ENCODE data around the gene CNGA4. TPM values are rescaled to one million over a fixed set of nuclear protein-coding genes. Genes with fewer than 3 reads are reported as not detected.

Gene CNGA4
- polyA plus RNA-seq, 1 donor from 2014 or later, result not detected

DNA sequence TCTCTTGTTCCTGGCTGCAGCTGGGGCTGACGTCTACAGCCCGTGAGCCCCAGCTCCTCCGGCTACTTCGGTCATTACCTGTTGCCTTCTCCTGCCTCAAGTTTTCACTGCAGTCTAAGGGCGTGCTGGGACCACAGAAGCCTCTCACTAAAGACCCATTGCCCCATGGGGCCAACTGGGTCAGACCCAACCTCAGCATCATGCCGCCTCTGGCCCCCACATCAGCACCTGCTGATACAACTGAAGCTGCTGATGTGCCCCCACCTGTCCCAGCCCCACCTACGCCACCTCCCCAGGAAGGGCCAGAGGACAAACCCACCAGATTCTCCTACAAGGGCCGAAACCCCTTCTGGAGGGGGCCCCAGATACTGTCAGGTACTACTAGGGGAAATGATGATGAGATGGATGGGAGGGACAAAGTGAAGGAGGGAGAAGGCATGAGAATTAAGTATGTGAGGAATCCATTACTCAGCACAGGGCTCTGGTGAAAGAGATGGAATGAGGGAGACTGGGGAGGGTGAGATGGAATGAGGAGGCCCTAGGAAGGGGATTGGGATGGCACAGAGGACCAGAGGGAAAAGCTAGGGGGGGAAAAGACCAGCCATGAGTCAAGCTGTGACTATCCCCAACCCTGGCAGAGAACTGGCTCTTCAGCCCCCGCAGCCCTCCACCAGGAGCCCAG lies 28.5 kb upstream of the CNGA4 start:
- no peaks in the 10 kb centered on the region for H3K4me1 Mint-ChIP-seq
- no peak overlapping the region for H3K27ac Mint-ChIP-seq
- no peak overlapping the region for H3K4me3 Mint-ChIP-seq
- no peaks in the 10 kb centered on the region for H3K36me3 Mint-ChIP-seq
- no peaks in the 10 kb centered on the region for H3K27me3 Mint-ChIP-seq
- no peaks in the 10 kb centered on the region for H3K9me3 Mint-ChIP-seq

DNA sequence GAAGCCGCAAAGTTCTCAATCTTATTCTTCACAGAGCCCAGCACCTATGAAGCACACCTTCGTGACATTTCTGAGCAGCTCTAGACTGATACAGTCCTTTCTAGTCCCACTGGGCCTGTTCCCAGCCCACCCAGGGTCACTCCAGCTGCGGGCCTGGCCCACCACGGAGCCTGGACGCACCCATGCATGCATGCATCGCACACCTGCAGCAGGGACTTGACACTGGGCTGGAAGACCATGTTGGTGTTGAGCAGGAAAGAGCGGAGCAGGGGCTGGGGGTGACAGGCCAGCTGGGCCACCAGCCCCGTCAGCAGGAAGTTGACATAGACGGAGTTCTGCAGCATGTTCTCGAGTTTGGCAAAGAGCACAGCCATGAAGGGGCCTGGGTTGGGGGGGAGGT lies 24.4 kb upstream of the CNGA4 start:
- Mint-ChIP-seq H3K27me3 (no peaks in the 10 kb centered on the region), H3K27ac (no peak overlapping the region), H3K9me3 (no peaks in the 10 kb centered on the region), H3K4me3 (no peak overlapping the region), H3K36me3 (peaks cover 12% of the 10 kb centered on the region), H3K4me1 (peaks cover 0 to 2% (median 0%) of the 10 kb centered on the region in 3 donors)

DNA sequence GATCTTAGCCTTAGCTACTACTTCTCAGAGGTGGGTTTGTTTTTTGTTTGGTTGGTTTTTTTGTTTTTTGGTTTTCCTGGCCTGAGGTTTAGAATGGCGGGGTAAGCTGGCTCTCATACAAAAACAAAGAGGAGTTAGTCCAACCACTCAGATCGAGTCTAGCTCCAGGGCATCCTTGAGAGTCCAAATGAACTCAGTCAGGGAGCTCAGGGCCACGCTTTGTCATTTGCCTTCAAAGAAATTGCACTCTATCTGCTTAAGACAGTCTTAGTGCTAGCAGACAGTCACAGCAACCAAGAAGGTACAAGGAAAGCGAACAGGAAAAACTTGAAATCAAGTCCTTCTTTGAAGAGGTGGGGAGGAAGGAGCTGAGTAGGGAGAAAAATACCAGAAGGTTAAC lies 22.4 kb upstream of the CNGA4 start:
- no peaks in the 10 kb centered on the region for H3K27me3 Mint-ChIP-seq
- H3K4me3 Mint-ChIP-seq, result no peak overlapping the region
- peaks cover 0 to 5% (median 0%) of the 10 kb centered on the region in 3 donors for H3K4me1 Mint-ChIP-seq
- no peaks in the 10 kb centered on the region for H3K9me3 Mint-ChIP-seq
- H3K36me3 Mint-ChIP-seq, result peaks cover 12% of the 10 kb centered on the region
- peak overlapping the region in 1 of 3 donors; percentile 60 for H3K27ac Mint-ChIP-seq

DNA sequence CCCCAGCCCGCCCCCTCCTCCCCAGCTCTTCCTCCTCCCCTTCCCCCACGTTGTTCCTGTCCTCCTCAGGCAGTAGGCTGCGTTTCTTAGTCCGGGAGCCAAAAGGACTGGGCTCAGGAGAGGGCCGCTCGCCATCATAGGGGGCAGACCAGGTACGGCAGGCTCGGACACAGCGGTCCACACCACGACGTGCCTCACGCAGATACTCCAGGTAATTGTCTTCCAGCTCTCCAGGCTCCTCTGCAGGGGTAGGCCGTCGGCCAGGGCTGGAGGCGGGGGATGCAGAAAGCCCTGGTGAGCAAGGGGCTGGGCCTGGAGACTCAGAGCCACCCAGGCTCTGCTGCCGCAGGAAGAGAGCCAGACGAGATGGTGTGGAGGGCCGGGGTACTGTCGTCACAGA lies 21.2 kb upstream of the CNGA4 start:
- Mint-ChIP-seq H3K4me1 (peaks cover 0 to 6% (median 0%) of the 10 kb centered on the region in 3 donors), H3K27ac (no peak overlapping the region), H3K36me3 (peaks cover 12% of the 10 kb centered on the region), H3K9me3 (no peaks in the 10 kb centered on the region), H3K4me3 (no peak overlapping the region), H3K27me3 (no peaks in the 10 kb centered on the region)

DNA sequence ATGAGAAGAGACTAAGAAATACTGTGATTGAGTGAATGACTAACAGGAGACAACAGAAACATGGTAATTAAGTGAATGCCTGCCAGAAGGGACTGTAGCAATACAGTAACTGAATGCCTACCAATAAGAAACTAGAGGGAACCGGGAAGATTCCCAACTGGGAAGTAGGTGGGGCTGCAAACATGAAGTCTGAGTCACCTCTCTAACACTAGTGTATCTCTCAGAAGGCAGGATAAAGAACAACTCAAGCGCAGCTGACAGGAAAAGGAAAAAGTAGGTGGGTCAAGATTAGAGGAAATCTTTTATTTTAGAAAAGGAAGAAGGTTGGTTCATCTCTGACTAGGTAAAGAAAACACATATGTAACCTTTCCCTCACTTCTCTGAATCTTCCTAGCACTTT lies 19.5 kb upstream of the CNGA4 start:
- peaks cover 15% of the 10 kb centered on the region for H3K36me3 Mint-ChIP-seq

DNA sequence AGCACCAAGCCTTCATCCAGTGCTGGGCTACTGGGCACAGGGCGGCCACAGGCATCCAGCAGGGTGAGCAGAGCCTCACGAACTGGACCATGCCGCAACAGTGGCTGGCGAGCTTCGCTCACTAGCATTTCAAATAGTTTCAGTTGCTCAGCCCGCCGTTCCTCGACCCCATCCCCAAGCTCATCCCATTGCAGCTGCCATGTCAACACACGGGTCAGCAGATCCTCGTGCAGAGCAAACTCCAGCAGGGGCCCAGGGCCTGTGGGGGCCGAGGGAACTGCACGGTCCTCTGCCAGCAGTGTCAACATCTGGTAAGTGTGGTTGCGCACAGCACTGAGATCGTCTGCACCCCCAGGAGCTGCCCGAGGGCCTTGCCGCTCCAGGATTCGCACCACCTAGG lies 15.0 kb upstream of the CNGA4 start:
- Mint-ChIP-seq H3K9me3 (no peaks in the 10 kb centered on the region), H3K36me3 (peaks cover 8% of the 10 kb centered on the region), H3K27ac (no peak overlapping the region), H3K4me3 (no peak overlapping the region), H3K4me1 (peaks cover 13 to 24% (median 23%) of the 10 kb centered on the region in 3 donors), H3K27me3 (no peaks in the 10 kb centered on the region)

More for the DNA sequence above, 19.5 kb upstream of the CNGA4 start:
- Mint-ChIP-seq H3K9me3 (no peaks in the 10 kb centered on the region), H3K4me1 (peaks cover 0 to 6% (median 0%) of the 10 kb centered on the region in 3 donors), H3K27ac (no peak overlapping the region), H3K4me3 (no peak overlapping the region), H3K27me3 (no peaks in the 10 kb centered on the region)

DNA sequence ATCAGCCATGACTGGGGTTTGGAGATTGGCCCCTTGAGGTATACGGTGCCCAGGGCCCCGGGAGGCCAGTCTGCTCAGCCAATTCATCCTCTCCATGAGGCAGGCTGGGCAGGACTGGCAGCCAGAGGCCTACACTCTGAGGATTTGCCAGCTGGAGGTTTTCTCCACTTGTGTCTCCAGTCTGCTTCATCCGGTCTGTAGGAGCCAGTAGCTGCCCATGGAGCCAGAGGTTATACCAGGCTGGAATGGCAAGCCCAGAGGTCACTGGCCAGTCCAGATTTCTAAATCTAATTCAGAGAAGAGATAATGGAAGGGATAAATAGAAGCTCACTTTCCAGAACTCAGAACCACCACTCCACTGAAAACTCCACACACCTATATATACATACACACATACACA lies 14.5 kb upstream of the CNGA4 start:
- H3K4me3 Mint-ChIP-seq, result no peak overlapping the region
- H3K27ac Mint-ChIP-seq, result no peak overlapping the region
- peaks cover 8% of the 10 kb centered on the region for H3K36me3 Mint-ChIP-seq
- no peaks in the 10 kb centered on the region for H3K27me3 Mint-ChIP-seq
- peaks cover 16 to 28% (median 25%) of the 10 kb centered on the region in 3 donors for H3K4me1 Mint-ChIP-seq
- H3K9me3 Mint-ChIP-seq, result no peaks in the 10 kb centered on the region

DNA sequence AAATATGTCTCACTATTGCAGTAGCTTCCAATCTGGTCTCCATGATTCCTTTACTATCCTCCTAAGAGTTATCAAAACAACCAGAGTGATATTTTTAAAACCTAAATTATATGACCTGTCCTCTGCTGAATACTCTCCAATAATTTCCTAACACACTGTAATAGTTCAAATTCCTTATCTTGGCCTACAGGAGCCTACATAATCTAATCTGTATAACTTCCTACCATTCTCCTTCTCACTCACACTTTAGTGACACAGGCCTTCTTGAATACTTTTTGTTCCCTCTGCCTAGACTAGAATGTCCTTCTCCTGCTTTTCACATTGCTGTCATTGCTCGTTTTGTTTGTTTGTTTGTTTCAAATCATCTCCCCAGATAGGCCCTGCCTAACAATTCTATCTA lies 13.9 kb upstream of the CNGA4 start:
- Mint-ChIP-seq H3K4me1 (peaks cover 18 to 32% (median 29%) of the 10 kb centered on the region in 3 donors), H3K27ac (peak overlapping the region in 1 of 3 donors; percentile 2), H3K36me3 (peaks cover 8% of the 10 kb centered on the region)

DNA sequence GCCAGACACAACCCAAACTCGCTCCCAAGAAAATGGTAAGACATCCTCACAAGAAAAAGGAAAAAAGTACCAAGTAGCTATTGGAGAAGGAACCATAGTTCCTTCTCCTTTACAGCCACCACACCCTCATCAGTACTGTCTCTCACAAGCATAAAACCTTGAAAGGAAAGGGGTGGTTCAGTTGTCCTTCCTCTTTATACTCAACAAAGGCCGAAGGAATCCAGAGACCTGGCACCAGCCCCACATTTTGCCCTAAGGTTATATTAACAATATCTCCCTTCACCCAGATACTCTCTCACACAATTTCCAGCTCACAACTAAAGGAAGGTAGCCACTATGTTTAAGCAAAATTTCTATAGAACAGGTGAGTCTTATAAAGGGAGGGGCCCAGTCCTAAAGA lies 13.0 kb upstream of the CNGA4 start:
- H3K27me3 Mint-ChIP-seq, result no peaks in the 10 kb centered on the region
- H3K27ac Mint-ChIP-seq, result peak overlapping the region in 1 of 3 donors; percentile 2
- H3K9me3 Mint-ChIP-seq, result no peaks in the 10 kb centered on the region
- peaks cover 8% of the 10 kb centered on the region for H3K36me3 Mint-ChIP-seq
- H3K4me1 Mint-ChIP-seq, result peaks cover 22 to 37% (median 32%) of the 10 kb centered on the region in 3 donors
- no peak overlapping the region for H3K4me3 Mint-ChIP-seq

More for the DNA sequence above, 13.9 kb upstream of the CNGA4 start:
- Mint-ChIP-seq H3K27me3 (no peaks in the 10 kb centered on the region), H3K9me3 (no peaks in the 10 kb centered on the region), H3K4me3 (no peak overlapping the region)

DNA sequence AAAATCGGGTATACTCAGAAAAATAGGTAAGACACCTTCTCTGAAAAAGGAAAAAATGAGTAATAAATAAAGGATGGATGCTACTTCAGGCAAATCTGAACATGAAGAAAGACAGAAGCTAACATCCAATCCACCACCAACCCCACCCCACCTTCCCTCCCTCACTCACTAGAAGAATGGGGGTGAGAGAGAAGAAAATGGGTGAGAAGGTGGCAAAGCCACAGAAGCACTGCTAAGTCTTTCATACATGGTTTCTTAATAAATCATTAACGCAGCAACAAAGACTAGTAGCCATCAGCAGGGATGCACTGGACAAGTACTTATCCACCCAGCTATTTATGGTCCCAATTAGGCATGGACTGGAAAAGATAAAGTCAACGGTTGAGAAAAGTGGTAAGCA lies 10.4 kb upstream of the CNGA4 start:
- H3K4me3 Mint-ChIP-seq, result peak overlapping the region in 1 of 4 donors; percentile 19

DNA sequence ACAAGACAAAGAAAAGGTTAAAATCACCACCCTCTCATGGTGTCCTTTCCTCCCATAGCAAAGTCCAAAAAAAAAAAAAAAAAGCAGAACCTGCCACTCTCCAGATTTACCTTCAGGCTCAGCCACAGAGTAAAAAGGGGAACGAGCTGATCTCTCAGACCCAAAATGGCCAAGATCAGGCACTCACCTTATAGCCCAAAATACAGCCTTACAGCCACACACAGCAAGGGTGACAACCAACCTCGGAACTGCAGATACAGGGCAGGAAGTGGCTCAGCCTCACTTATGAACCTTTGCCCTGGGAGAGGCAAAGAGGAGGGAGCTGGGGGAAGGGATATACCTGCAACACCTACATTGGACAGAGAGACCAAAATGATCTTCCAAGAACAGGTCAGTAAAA lies 9.0 kb upstream of the CNGA4 start:
- Mint-ChIP-seq H3K27me3 (no peaks in the 10 kb centered on the region), H3K9me3 (no peaks in the 10 kb centered on the region), H3K4me1 (peaks cover 32 to 50% (median 47%) of the 10 kb centered on the region in 3 donors), H3K4me3 (peak overlapping the region in 1 of 4 donors; percentile 61), H3K27ac (no peak overlapping the region), H3K36me3 (peaks cover 6% of the 10 kb centered on the region)

More for the DNA sequence above, 10.4 kb upstream of the CNGA4 start:
- no peak overlapping the region for H3K27ac Mint-ChIP-seq
- peaks cover 6% of the 10 kb centered on the region for H3K36me3 Mint-ChIP-seq
- H3K27me3 Mint-ChIP-seq, result no peaks in the 10 kb centered on the region
- H3K4me1 Mint-ChIP-seq, result peaks cover 27 to 46% (median 39%) of the 10 kb centered on the region in 3 donors
- no peaks in the 10 kb centered on the region for H3K9me3 Mint-ChIP-seq

DNA sequence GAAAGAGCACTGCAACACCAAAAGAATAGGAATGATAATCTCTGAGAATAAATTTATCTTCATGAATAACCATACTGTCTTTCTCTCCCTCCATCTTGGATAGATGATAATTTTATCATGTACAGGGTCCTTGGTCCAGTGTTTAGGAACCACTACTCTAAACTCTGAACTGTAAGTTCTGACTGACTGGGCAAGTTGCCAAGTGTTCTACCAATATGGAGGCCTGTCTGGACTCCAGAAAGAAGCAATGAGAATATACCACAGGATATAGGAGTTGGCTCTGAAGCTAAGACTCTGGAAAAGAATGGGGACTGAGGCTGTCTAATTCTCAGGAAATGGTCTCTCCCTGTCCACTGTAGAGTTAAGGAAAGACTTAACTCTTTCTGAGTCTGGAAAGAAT lies 6.0 kb upstream of the CNGA4 start:
- Mint-ChIP-seq H3K36me3 (peaks cover 2% of the 10 kb centered on the region), H3K4me1 (peaks cover 21 to 36% (median 33%) of the 10 kb centered on the region in 3 donors), H3K27me3 (no peaks in the 10 kb centered on the region), H3K9me3 (no peaks in the 10 kb centered on the region), H3K4me3 (peak overlapping the region in 2 of 4 donors; percentile 53 to 85), H3K27ac (peak overlapping the region in 1 of 3 donors; percentile 25)

DNA sequence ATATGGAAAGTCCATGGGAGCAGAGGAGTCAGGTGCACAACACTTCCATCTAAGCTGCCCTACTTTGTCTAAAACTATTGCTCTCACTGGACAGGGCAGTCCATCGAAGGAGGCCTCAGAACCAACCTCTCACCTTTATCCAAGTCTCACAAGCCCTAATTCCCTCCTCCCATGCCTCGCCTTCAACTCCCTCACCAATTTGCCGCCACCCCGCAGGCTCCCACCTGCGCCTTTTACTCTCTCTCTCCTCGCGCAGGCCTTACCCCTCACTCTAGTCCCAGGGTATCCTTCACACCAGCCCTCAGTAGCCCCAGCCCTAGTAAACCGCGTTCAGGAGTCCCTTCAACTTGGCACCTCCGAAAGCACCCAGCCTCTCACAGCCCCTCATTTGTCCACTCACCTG lies 4.9 kb upstream of the CNGA4 start:
- Mint-ChIP-seq H3K9me3 (no peaks in the 10 kb centered on the region), H3K27me3 (peaks cover 2% of the 10 kb centered on the region), H3K4me1 (peaks cover 21 to 34% (median 33%) of the 10 kb centered on the region in 3 donors), H3K27ac (peak overlapping the region; percentile 84 to 97 (median 96)), H3K4me3 (peak overlapping the region; percentile 85 to 99 (median 98)), H3K36me3 (no peaks in the 10 kb centered on the region)

DNA sequence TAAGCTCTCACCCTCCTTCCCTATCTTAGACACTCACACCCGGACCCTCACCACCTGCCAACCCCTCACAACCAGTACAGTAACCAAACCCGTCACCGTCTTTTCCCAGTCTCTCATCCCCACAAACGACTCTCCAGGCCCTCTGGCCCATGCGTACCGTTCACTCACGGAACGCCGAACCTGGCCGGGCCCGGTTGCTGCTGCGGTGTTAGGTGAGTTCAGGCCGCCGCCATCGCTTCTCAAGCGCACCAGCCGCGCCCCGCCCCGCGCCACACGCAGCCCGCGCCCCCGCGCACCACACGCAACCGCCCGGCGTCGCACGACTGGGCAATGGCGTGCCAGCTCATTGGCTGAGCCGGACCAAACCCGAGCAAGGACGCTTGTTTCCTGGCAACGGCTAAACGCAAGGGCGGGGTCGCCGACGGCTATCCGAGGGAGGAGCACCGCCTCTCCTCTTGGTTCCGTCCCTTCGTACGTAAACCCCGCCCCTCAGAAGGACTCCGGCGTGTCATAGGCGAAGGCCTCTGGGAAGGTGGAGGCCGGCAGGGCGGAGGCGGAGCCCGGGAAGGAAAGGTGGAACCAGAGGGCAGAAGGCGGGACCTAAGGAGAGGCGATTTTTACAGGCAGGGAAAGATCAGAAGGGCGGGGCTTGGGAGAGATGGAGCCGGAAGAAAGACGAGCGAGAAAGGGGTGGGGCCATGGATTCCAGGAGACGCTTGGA lies 4.3 kb upstream of the CNGA4 start, which contains the start of gene FHIP1B:
Gene FHIP1B, minus strand, starts transcription at position 250 of the 721 bp plus-strand sequence. CDS start 10,120 bp downstream, outside the sequence.
- no peaks in the 10 kb centered on the region for H3K9me3 Mint-ChIP-seq

DNA sequence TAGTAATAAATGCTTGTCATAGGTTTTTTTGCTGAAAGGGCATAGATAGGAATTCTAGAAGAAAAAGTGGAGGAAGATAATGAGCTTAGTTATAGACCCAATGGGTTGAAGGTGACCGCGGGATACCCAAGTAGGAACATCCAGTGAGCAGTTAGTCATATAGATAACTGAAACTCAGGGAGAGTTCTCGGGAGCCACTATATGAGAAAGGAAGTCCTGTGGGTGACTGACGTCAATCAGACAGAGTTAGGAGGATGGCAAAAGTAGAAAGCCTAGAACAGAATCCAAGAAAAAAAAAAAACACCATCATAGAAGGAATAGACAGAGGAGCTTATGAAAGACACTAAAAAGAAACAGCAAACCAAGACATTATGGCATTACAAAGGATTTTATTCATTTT lies 1.6 kb upstream of the CNGA4 start:
- peaks cover 8 to 21% (median 13%) of the 10 kb centered on the region in 3 donors for H3K4me1 Mint-ChIP-seq
- H3K27me3 Mint-ChIP-seq, result peaks cover 7% of the 10 kb centered on the region
- H3K27ac Mint-ChIP-seq, result no peak overlapping the region
- H3K4me3 Mint-ChIP-seq, result no peak overlapping the region
- no peaks in the 10 kb centered on the region for H3K9me3 Mint-ChIP-seq
- H3K36me3 Mint-ChIP-seq, result no peaks in the 10 kb centered on the region

More for the DNA sequence above, 4.3 kb upstream of the CNGA4 start, which contains the start of gene FHIP1B:
- H3K36me3 Mint-ChIP-seq, result no peaks in the 10 kb centered on the region
- H3K4me1 Mint-ChIP-seq, result peaks cover 17 to 32% (median 29%) of the 10 kb centered on the region in 3 donors
- H3K27ac Mint-ChIP-seq, result peak within 1 kb of the TSS; percentile 84 to 97 (median 96)
- peak within 1 kb of the TSS; percentile 85 to 99 (median 98) for H3K4me3 Mint-ChIP-seq
- peaks cover 2% of the 10 kb centered on the region for H3K27me3 Mint-ChIP-seq

All from IgD-negative memory B cell (primary cell).